Neutrophil (primary cell): Measurements from ENCODE around the gene RABGAP1L.

Experiments used
- H3K27ac ChIP-seq: fragments of 200-600 bp; sonication (generic); 2 replicates; pipeline ENCODE4 v1.5.1; 2016; ENCODE audit warnings: mild to moderate bottlenecking, moderate library complexity
- H3K27me3 ChIP-seq: fragments of 200-600 bp; sonication (generic); 2 replicates; pipeline ENCODE4 v1.6.0; 2016; ENCODE audit warnings: mild to moderate bottlenecking
- H3K36me3 ChIP-seq: fragments of 200-600 bp; sonication (generic); 2 replicates; pipeline ENCODE4 v1.5.1; 2017
- H3K4me1 ChIP-seq, 2 experiments: fragments of 200-600 bp in 1 of 2; sonication (generic) in 1 of 2; 1 replicate in 1 of 2; 2 replicates in 1 of 2; pipeline versions ENCODE4 v1.5.1 to v1.6.1; 2013 to 2016; ENCODE audit warnings: low read depth in 1 of 2, low read length in 1 of 2, mild to moderate bottlenecking in 1 of 2, moderate library complexity in 1 of 2; ENCODE audit not compliant: control insufficient read depth in 1 of 2, insufficient read depth in 1 of 2
- H3K4me3 ChIP-seq, 2 experiments: fragments of 200-600 bp in 1 of 2; sonication (generic) in 1 of 2; 1 replicate in 1 of 2; 2 replicates in 1 of 2; pipeline ENCODE4 v1.5.1; 2013 to 2016; ENCODE audit warnings: low read depth in 1 of 2, low read length in 1 of 2, mild to moderate bottlenecking in 1 of 2, moderate library complexity in 1 of 2
- H3K9me3 ChIP-seq: fragments of 200-600 bp; sonication (generic); 2 replicates; pipeline ENCODE4 v1.5.1; 2016
- TF ChIP-seq, protein P1 (sequence below): fragments of 200-600 bp; sonication (generic); IDR thresholded peaks from 2 replicates; pipeline ENCODE4 v1.5.1; 2016; ENCODE audit warnings: antibody characterized with exemption

The RABGAP1L gene

DNA sequence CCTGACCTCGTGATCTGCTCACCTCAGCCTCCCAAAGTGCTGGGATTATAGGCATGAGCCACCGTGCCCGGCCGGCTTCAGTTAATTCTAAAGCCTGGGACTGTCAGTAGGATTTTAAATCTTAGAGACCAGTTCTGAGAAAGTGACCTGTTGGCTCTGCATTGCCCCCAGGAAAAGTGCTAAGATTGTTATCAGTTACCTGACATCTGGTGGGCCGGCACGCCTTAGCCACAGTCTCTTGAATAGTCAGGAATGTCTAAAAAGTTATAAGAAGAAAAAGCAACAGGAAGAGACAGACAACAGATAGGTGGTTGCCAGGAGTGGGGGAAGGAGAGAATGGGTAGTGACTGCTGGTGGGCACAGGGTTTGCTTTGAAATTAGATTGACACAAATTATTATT, 35.1 kb downstream of the RABGAP1L start:
- Histone ChIP-seq H3K27ac (no peak overlapping the region), H3K9me3 (no peaks in the 10 kb centered on the region), H3K36me3 (no peaks in the 10 kb centered on the region), H3K4me3 (no peak overlapping the region), H3K4me1 (no peaks in the 10 kb centered on the region), H3K27me3 (no peaks in the 10 kb centered on the region)
- TF ChIP-seq, protein P1, sequence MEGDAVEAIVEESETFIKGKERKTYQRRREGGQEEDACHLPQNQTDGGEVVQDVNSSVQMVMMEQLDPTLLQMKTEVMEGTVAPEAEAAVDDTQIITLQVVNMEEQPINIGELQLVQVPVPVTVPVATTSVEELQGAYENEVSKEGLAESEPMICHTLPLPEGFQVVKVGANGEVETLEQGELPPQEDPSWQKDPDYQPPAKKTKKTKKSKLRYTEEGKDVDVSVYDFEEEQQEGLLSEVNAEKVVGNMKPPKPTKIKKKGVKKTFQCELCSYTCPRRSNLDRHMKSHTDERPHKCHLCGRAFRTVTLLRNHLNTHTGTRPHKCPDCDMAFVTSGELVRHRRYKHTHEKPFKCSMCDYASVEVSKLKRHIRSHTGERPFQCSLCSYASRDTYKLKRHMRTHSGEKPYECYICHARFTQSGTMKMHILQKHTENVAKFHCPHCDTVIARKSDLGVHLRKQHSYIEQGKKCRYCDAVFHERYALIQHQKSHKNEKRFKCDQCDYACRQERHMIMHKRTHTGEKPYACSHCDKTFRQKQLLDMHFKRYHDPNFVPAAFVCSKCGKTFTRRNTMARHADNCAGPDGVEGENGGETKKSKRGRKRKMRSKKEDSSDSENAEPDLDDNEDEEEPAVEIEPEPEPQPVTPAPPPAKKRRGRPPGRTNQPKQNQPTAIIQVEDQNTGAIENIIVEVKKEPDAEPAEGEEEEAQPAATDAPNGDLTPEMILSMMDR: no peak

DNA sequence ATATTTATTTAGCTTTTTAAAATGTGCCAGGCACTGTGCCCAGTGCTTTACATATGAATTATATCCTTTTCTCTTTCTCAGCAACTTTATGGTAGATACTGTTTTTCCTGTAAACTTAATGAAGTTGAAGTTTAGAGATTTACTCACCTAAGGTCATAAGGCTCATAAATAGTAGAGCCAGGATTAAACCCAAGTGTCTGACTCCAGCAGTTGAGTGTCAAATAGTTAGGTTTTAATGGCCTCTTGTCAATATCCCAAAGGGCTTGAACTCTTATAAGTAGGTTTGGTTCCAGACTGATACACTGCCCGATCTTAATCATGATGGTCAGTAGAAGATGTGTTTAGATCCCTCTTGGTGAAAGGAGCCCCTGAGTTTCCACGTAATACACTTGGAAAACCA, 37.8 kb downstream of the RABGAP1L start:
- H3K4me1 ChIP-seq: no peaks in the 10 kb centered on the region
- H3K27ac ChIP-seq: no peak overlapping the region
- TF ChIP-seq, protein P1: no peak
- H3K4me3 ChIP-seq: no peak overlapping the region
- no peaks in the 10 kb centered on the region for H3K36me3 ChIP-seq
- H3K9me3 ChIP-seq: no peaks in the 10 kb centered on the region
- no peaks in the 10 kb centered on the region for H3K27me3 ChIP-seq

DNA sequence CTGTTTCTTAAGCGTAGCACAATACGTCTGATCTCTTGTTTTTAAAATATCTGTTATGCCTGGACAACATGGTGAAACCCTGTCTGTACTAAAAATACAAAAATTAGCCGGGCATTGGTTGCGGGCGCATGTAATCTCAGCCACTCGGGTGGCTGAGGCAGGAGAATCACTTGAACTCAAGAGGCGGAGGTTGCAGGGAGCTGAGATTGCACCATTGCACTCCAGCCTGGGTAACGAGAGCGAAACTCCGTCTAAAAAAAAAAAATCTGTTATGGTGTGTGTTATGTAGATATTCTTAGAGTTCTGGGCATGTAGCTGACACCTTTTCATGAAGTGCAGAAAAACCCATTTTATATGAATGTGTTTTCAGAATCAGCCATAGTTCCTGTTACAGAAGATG, 38.2 kb downstream of the RABGAP1L start:
- Histone ChIP-seq H3K4me3 (no peak overlapping the region), H3K4me1 (no peaks in the 10 kb centered on the region), H3K27me3 (no peaks in the 10 kb centered on the region), H3K36me3 (no peaks in the 10 kb centered on the region), H3K27ac (no peak overlapping the region), H3K9me3 (no peaks in the 10 kb centered on the region)
- TF ChIP-seq, protein P1: no peak

DNA sequence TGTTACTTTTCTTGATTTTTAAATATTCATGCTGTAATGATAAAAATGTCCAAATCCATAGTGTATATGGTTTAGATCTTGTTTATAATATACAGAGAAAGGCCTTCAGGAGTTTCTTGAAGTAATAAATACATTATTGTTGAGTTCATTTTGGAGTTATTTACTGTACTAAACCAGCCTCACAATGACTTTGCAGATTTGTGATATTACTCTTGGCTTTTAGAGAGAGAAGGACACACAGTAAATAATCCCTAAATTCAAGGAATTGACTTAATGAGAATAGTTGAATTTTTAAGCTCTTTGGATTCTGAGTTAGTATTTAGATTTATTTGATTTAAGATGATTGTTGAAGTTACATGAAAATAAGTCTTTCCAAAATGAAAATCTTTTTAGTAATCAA, 38.9 kb downstream of the RABGAP1L start:
- no peaks in the 10 kb centered on the region for H3K4me1 ChIP-seq
- no peaks in the 10 kb centered on the region for H3K9me3 ChIP-seq
- no peaks in the 10 kb centered on the region for H3K36me3 ChIP-seq
- no peak overlapping the region for H3K4me3 ChIP-seq
- no peaks in the 10 kb centered on the region for H3K27me3 ChIP-seq
- H3K27ac ChIP-seq: no peak overlapping the region
- TF ChIP-seq, protein P1: no peak

DNA sequence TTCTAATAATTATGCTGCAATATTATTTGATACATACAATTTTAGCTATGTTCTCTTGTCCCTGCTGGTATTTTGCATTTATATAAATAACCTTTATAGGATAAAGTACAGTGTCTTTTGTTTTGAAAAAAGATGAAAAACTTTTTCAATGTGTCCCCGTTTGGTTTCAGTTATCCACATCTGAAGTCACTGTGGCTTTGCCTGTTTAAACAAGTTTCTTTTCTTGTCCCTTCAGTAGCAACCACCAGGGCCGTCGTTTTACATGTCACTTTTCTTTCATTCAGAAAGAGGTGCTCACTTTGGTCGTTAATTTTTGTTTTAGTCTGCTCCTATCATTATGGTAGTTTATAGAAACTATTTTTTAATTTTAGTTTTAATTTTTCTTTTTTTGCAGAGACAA, 41.4 kb downstream of the RABGAP1L start:
- Histone ChIP-seq H3K4me3 (no peak overlapping the region), H3K27ac (no peak overlapping the region), H3K27me3 (no peaks in the 10 kb centered on the region), H3K9me3 (no peaks in the 10 kb centered on the region), H3K4me1 (no peaks in the 10 kb centered on the region), H3K36me3 (no peaks in the 10 kb centered on the region)
- TF ChIP-seq, protein P1: no peak
